ENCODE data around the gene LILRA1. TPM values are rescaled to one million over a fixed set of nuclear protein-coding genes. Genes with fewer than 3 reads are reported as not detected.
"Not testable (repeated sequence)": the region's sequence is repeated elsewhere in the genome, so short reads cannot be mapped to it uniquely, and the experiment has no call there.

LILRA1 gene
- total RNA-seq, 1 donor from 2014 or later = 4.7 TPM

DNA sequence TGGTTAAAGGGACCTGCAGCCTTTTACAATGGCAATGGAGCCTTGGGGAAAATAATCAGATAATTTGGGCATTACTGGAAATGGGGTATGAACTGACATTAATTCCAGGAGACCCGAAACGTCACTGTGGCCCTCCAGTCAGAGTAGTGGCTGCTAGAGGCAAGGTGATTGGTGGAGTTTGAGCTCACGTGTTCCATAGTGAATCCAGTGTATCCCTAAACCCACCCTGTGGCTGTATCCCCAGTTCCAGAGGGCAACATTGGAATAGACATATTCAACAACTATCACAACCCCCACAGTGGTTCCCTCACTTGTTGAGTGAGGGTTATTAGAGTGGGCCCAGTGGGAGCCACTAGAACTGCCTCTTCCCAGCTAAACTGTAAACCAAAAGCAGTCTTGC lies 23.1 kb upstream of the LILRA1 start:
- no peak for DNase-seq
- no peak for ATAC-seq
- Histone ChIP-seq H3K9me3 (no peaks in the 10 kb centered on the region), H3K4me1 (no peaks in the 10 kb centered on the region), H3K27me3 (peaks cover 7% of the 10 kb centered on the region), H3K27ac (no peak overlapping the region), H3K36me3 (no peaks in the 10 kb centered on the region), H3K4me3 (no peak overlapping the region)
- TF ChIP-seq, protein P1, sequence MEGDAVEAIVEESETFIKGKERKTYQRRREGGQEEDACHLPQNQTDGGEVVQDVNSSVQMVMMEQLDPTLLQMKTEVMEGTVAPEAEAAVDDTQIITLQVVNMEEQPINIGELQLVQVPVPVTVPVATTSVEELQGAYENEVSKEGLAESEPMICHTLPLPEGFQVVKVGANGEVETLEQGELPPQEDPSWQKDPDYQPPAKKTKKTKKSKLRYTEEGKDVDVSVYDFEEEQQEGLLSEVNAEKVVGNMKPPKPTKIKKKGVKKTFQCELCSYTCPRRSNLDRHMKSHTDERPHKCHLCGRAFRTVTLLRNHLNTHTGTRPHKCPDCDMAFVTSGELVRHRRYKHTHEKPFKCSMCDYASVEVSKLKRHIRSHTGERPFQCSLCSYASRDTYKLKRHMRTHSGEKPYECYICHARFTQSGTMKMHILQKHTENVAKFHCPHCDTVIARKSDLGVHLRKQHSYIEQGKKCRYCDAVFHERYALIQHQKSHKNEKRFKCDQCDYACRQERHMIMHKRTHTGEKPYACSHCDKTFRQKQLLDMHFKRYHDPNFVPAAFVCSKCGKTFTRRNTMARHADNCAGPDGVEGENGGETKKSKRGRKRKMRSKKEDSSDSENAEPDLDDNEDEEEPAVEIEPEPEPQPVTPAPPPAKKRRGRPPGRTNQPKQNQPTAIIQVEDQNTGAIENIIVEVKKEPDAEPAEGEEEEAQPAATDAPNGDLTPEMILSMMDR (IDR thresholded peaks at IDR 0.05) = no peak
- intact Hi-C loops (cut with DNase I) = no loop called here

DNA sequence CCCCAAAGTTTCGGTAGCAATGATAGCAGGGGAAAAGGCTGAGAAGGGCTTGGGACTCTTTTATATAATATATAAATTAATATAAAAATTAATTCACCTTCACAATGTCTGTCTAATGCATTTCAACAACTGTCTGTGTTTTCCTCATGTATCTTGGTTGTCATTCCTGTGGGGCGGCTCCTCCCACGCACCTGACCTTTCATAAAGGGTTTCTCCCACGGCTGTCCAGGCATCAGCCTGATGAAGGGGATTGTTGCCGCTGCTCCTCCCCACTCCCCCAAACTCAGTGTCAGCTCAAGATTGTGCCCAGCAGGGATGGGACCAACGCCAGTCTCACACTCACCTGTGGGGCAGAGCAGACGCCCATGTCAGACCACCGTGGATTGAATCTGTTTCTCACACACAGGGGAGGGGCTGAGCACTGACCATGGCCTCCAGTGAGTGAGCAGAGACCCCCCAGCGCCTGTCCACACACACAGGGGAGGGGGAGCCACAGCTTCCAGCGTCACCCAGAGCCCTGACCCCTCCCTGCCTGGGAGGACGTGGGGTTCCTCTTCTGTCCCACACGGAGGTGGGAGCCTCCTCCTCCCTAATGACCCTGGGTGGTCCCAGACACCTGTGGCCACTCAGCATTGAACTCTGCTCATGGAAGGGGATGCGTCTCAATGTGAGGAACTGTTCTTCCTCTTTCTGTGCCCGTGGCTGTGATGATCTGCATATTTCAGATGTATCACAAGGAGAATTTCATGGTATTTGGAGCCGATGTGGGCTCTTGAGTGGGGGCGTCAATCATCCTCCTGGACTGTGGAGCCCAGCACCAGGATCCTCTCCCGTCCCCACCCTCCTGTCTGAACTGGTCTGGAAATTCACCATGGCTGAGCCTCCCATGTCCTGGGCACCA lies 21.5 kb upstream of the LILRA1 start:
- H3K4me3 ChIP-seq; H3K27ac ChIP-seq; H3K4me1 ChIP-seq; H3K27me3 ChIP-seq; intact Hi-C loops (cut with DNase I); H3K36me3 ChIP-seq; H3K9me3 ChIP-seq: not testable (repeated sequence)
- DNase-seq (peak; percentile 63), ATAC-seq (peak; percentile 61)

DNA sequence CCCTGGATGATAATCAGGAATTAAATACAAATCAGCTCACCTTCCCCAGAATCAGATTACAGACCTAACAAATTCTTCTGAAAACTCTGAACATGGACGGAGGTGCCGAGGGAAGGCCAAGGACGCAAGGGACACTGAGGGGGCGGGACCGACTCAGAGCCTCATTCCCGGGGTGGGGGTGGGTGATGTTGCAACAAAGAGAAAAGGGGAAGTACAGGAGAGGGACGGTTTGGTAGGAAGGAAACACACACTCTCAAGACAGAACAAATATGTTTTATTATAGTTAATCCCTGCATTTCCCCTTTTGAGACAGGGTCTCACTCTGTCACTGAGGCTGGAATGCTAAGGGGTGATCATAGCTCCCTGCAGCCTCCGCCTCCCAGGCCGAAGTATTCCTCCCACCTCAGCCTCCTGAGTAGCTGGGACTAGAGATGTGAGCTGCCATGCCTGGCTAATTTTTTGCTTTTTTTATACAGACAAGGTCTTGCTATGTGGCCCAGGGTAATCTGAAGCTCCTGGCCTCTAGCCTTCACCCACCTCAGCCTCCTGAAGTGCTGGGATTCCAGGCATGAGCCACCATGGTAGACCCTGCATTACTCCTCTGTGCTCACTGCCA lies 20.6 kb upstream of the LILRA1 start:
- intact Hi-C loops (cut with DNase I) = no loop called here
- Histone ChIP-seq H3K4me1 (no peaks in the 10 kb centered on the region), H3K36me3 (no peaks in the 10 kb centered on the region), H3K27ac (peak overlapping the region; percentile 36), H3K4me3 (no peak overlapping the region), H3K9me3 (no peaks in the 10 kb centered on the region), H3K27me3 (peaks cover 7% of the 10 kb centered on the region)
- peak; percentile 77 for DNase-seq
- ATAC-seq = peak; percentile 80
- TF ChIP-seq, protein P1 (IDR thresholded peaks at IDR 0.05) = no peak

DNA sequence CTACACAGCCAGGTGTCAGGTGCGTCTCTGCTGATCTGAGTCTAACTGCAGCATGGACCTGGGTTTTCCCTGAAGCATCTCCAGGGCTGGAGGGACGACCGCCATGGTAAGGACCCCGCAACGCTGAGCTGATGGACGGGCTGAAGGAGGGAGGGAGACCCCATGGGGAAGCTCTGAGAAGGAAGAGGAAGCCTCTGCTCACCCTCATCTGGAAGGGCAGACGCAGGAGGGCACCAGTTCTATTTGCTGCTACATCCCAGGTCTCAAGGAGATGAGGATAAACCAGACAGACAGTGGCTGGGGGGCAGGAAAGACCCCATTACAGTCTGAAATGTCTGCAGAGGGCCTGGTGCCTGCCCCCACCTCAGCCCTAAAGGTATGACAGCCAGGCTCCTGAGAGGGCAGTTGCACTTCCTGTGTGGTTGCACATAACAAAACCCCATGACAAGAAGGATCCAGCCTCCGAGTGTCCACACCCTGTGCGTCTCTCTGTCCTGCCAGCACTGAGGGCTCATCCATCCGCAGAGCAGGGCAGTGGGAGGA lies 20.0 kb upstream of the LILRA1 start, which contains the start of gene LILRA2:
Gene LILRA2 (plus strand): TSS at position 461 of the 543 bp plus-strand sequence. CDS start 89 bp downstream, outside the sequence.
- Histone ChIP-seq H3K27ac (peak within 1 kb of the TSS; percentile 36), H3K9me3 (no peaks in the 10 kb centered on the region), H3K4me3 (peak within 1 kb of the TSS; percentile 25), H3K27me3 (peaks cover 7% of the 10 kb centered on the region), H3K36me3 (no peaks in the 10 kb centered on the region), H3K4me1 (no peaks in the 10 kb centered on the region)
- peak; percentile 77 for ATAC-seq
- peak; percentile 66 for DNase-seq
- TF ChIP-seq, protein P1 (IDR thresholded peaks at IDR 0.05) = no peak
- intact Hi-C loops (cut with DNase I) = no loop called here

DNA sequence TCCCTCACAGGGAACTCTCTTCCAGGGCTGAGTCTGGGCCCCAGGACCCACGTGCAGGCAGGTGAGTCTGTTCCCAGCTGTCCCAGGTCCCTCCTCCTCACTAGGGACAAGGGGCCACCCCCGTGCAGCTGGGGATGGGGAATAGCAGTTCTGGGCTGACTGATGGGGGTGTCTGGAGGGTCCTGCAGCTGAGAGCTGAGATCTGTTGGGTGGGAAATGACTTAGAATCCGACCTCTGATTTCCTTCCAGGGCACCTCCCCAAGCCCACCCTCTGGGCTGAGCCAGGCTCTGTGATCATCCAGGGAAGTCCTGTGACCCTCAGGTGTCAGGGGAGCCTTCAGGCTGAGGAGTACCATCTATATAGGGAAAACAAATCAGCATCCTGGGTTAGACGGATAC lies 19.4 kb upstream of the LILRA1 start:
- Histone ChIP-seq H3K4me1 (no peaks in the 10 kb centered on the region), H3K27ac (no peak overlapping the region), H3K4me3 (peak overlapping the region; percentile 25), H3K27me3 (peaks cover 7% of the 10 kb centered on the region), H3K36me3 (no peaks in the 10 kb centered on the region), H3K9me3 (no peaks in the 10 kb centered on the region)
- no peak for ATAC-seq
- TF ChIP-seq, protein P1 (IDR thresholded peaks at IDR 0.05) = no peak
- intact Hi-C loops (cut with DNase I) = no loop called here
- DNase-seq = no peak
